ENCODE measurements around the gene TMEM229B.

DNA sequence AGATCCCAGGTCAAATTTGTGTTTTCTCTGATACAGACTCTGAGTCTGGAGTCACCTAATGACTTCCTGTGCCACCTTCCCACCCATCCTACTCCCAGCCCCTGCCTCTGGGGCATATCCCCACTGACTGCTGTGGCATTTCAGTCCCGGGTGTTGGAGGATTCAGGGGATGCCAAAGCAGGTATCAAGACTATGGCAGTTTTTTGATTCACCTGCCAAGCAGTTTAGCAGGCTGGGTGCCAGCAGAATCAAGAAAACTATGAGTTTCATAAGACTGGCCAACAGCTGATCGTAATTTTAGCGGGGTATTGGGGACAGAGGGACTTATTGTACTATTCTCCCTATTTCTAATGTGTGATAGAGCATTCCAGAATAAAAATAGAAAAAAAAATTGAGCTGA lies 49.2 kb upstream of the TMEM229B start:
- no peak for TF ChIP-seq MXI1 (conservative IDR thresholded peaks at IDR 0.05; ENCODE audit: poor library complexity, severe bottlenecking)
- TF ChIP-seq, protein P1, sequence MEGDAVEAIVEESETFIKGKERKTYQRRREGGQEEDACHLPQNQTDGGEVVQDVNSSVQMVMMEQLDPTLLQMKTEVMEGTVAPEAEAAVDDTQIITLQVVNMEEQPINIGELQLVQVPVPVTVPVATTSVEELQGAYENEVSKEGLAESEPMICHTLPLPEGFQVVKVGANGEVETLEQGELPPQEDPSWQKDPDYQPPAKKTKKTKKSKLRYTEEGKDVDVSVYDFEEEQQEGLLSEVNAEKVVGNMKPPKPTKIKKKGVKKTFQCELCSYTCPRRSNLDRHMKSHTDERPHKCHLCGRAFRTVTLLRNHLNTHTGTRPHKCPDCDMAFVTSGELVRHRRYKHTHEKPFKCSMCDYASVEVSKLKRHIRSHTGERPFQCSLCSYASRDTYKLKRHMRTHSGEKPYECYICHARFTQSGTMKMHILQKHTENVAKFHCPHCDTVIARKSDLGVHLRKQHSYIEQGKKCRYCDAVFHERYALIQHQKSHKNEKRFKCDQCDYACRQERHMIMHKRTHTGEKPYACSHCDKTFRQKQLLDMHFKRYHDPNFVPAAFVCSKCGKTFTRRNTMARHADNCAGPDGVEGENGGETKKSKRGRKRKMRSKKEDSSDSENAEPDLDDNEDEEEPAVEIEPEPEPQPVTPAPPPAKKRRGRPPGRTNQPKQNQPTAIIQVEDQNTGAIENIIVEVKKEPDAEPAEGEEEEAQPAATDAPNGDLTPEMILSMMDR (IDR thresholded peaks at IDR 0.05; ENCODE audit: poor library complexity, severe bottlenecking) = no peak
- no peak for TF ChIP-seq EZH2 (IDR thresholded peaks at IDR 0.05; ENCODE audit: borderline replicate concordance, insufficient read depth, low read length, poor library complexity, severe bottlenecking)
- TF ChIP-seq TAF1 (IDR thresholded peaks at IDR 0.05; ENCODE audit: low read depth) = no peak
- TF ChIP-seq, protein P2, sequence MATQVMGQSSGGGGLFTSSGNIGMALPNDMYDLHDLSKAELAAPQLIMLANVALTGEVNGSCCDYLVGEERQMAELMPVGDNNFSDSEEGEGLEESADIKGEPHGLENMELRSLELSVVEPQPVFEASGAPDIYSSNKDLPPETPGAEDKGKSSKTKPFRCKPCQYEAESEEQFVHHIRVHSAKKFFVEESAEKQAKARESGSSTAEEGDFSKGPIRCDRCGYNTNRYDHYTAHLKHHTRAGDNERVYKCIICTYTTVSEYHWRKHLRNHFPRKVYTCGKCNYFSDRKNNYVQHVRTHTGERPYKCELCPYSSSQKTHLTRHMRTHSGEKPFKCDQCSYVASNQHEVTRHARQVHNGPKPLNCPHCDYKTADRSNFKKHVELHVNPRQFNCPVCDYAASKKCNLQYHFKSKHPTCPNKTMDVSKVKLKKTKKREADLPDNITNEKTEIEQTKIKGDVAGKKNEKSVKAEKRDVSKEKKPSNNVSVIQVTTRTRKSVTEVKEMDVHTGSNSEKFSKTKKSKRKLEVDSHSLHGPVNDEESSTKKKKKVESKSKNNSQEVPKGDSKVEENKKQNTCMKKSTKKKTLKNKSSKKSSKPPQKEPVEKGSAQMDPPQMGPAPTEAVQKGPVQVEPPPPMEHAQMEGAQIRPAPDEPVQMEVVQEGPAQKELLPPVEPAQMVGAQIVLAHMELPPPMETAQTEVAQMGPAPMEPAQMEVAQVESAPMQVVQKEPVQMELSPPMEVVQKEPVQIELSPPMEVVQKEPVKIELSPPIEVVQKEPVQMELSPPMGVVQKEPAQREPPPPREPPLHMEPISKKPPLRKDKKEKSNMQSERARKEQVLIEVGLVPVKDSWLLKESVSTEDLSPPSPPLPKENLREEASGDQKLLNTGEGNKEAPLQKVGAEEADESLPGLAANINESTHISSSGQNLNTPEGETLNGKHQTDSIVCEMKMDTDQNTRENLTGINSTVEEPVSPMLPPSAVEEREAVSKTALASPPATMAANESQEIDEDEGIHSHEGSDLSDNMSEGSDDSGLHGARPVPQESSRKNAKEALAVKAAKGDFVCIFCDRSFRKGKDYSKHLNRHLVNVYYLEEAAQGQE (IDR thresholded peaks at IDR 0.05; ENCODE audit: borderline replicate concordance) = no peak
- TF ChIP-seq POLR2AphosphoS5 (IDR thresholded peaks at IDR 0.05) = no peak
- no peak for TF ChIP-seq SMC3 (conservative IDR thresholded peaks at IDR 0.05; ENCODE audit: poor library complexity)
- TF ChIP-seq EP300 (conservative IDR thresholded peaks at IDR 0.05; ENCODE audit: poor library complexity, severe bottlenecking) = no peak
- TF ChIP-seq RAD21 (conservative IDR thresholded peaks at IDR 0.05) = no peak

Data from neural cell (in vitro differentiated cells).